ENCODE results near the gene GLRX.

- TF ChIP-seq POLR2A (IDR thresholded peaks at IDR 0.05; ENCODE audit: low read depth, low read length) (no peak), POLR2AphosphoS5 (IDR thresholded peaks at IDR 0.05; ENCODE audit: low read depth, low read length) (no peak), PAX5 (IDR thresholded peaks at IDR 0.05; ENCODE audit: insufficient read depth, low read length, severe bottlenecking) (no peak), SPI1 (IDR thresholded peaks at IDR 0.05; ENCODE audit: low read depth, low read length) (peak; percentile 36; the same call in 1 of the 2 replicates)
Measured at GRCh38 chr5:95832664-95833063, 10.1 kb upstream of the GLRX start.
